Thoracic aorta (tissue), 2 donors: Measurements from ENCODE around the gene FHIT. TPM values are rescaled to one million over a fixed set of nuclear protein-coding genes. Genes with fewer than 3 reads are reported as not detected.

Experiments
- ATAC-seq: fragments of 150-250 bp; one replicate; pipeline ENCODE4 v1.8.0; 2017; ENCODE audit warnings: low read depth; ENCODE audit not compliant: insufficient number of reproducible peaks, low FRiP score
- DNase-seq: peaks from one replicate; pipeline ENCODE4 v3.0.0-alpha.2; 2020; ENCODE audit warnings: low spot score
- H3K27ac ChIP-seq, 2 donors: fragments of 200-600 bp; sonication (generic); 1 replicate in 1 of 2; 2 replicates in 1 of 2; pipeline ENCODE4 v1.5.1; 2016; ENCODE audit warnings: mild to moderate bottlenecking in 2 of 2, moderate library complexity in 2 of 2
- H3K27me3 ChIP-seq: fragments of 200-600 bp; sonication (generic); replicated peaks from 2 replicates; pipeline ENCODE4 v1.6.0; 2016; ENCODE audit warnings: mild to moderate bottlenecking; ENCODE audit not compliant: insufficient read depth
- H3K36me3 ChIP-seq: fragments of 200-600 bp; sonication (generic); one replicate; pipeline ENCODE4 v1.5.1; 2016
- H3K4me1 ChIP-seq, 2 donors: fragments of 200-600 bp; sonication (generic); 1 replicate in 1 of 2; 2 replicates in 1 of 2; pipeline versions ENCODE4 v1.5.1 to v1.6.0; 2016; ENCODE audit warnings: low read depth in 2 of 2, mild to moderate bottlenecking in 1 of 2; ENCODE audit not compliant: control insufficient read depth in 1 of 2
- H3K4me3 ChIP-seq: fragments of 200-600 bp; sonication (generic); 2 replicates; pipeline ENCODE4 v1.5.1; 2016; ENCODE audit warnings: mild to moderate bottlenecking
- H3K9me3 ChIP-seq: fragments of 200-600 bp; sonication (generic); 2 replicates; pipeline ENCODE4 v1.5.1; 2016
- total RNA-seq, 2 donors: library from RNA; depleted of rRNA; stranded (reverse); fragments of >200 nt; gene quantifications; one replicate each; pipeline versions ENCODE4 v1.1.0 to v1.2.3, GENCODE V29; 2016
- TF ChIP-seq, protein P1 (sequence below): fragments of 200-600 bp; sonication (generic); IDR thresholded peaks from one replicate; pipeline ENCODE4 v1.5.1; 2019; ENCODE audit warnings: antibody characterized with exemption

The FHIT gene
- total RNA-seq, 2 donors from 2014 or later: 2.0 to 2.3 TPM

DNA sequence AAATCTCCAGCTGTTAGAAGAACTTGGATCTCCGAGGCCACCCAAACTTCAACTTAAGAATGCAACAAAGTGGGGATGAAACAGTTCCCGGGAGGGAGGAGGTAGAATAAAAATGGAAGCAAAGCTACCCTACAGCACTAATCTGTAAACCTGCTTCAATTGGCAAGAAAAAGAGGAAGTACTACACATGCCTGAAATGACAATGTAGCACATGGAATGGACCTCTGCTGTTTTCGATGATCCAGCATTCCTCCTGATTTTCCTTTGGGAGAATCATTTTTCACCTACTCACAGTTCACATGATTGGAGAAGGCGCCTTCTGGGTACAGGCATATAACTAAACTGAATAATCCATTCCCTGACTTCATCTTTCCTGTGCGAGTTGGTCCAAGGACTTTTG is 1081.5 kb downstream of the FHIT start:
- no peak overlapping the region for H3K27ac ChIP-seq
- H3K27me3 ChIP-seq: no peaks in the 10 kb centered on the region
- no peaks in the 10 kb centered on the region for H3K9me3 ChIP-seq
- ATAC-seq: no peak
- TF ChIP-seq, protein P1, sequence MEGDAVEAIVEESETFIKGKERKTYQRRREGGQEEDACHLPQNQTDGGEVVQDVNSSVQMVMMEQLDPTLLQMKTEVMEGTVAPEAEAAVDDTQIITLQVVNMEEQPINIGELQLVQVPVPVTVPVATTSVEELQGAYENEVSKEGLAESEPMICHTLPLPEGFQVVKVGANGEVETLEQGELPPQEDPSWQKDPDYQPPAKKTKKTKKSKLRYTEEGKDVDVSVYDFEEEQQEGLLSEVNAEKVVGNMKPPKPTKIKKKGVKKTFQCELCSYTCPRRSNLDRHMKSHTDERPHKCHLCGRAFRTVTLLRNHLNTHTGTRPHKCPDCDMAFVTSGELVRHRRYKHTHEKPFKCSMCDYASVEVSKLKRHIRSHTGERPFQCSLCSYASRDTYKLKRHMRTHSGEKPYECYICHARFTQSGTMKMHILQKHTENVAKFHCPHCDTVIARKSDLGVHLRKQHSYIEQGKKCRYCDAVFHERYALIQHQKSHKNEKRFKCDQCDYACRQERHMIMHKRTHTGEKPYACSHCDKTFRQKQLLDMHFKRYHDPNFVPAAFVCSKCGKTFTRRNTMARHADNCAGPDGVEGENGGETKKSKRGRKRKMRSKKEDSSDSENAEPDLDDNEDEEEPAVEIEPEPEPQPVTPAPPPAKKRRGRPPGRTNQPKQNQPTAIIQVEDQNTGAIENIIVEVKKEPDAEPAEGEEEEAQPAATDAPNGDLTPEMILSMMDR: no peak
- no peak for DNase-seq
- no peaks in the 10 kb centered on the region for H3K36me3 ChIP-seq
- no peak overlapping the region for H3K4me3 ChIP-seq
- no peaks in the 10 kb centered on the region for H3K4me1 ChIP-seq

DNA sequence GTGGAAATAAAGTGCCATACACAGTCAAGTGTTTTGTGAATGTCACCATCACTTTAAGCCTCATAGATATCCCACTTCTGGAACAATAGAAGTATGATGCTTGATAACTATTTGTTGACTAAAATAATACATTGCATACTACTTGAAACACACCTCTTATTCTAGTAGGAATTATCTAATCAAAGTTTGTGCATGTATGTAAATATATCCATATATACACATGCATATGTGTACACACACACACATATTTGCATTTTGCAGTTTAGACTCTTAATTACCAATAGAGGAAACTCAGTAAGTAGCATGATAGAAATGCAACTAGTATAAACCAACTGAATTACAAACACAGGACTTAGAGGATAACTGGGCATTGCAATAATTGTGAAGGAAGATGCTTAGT is 1084.1 kb downstream of the FHIT start:
- H3K4me3 ChIP-seq: no peak overlapping the region
- TF ChIP-seq, protein P1: no peak
- no peaks in the 10 kb centered on the region for H3K36me3 ChIP-seq
- H3K27me3 ChIP-seq: no peaks in the 10 kb centered on the region
- DNase-seq (no peak), ATAC-seq (no peak)
- H3K4me1 ChIP-seq: no peaks in the 10 kb centered on the region
- no peaks in the 10 kb centered on the region for H3K9me3 ChIP-seq
- no peak overlapping the region for H3K27ac ChIP-seq

DNA sequence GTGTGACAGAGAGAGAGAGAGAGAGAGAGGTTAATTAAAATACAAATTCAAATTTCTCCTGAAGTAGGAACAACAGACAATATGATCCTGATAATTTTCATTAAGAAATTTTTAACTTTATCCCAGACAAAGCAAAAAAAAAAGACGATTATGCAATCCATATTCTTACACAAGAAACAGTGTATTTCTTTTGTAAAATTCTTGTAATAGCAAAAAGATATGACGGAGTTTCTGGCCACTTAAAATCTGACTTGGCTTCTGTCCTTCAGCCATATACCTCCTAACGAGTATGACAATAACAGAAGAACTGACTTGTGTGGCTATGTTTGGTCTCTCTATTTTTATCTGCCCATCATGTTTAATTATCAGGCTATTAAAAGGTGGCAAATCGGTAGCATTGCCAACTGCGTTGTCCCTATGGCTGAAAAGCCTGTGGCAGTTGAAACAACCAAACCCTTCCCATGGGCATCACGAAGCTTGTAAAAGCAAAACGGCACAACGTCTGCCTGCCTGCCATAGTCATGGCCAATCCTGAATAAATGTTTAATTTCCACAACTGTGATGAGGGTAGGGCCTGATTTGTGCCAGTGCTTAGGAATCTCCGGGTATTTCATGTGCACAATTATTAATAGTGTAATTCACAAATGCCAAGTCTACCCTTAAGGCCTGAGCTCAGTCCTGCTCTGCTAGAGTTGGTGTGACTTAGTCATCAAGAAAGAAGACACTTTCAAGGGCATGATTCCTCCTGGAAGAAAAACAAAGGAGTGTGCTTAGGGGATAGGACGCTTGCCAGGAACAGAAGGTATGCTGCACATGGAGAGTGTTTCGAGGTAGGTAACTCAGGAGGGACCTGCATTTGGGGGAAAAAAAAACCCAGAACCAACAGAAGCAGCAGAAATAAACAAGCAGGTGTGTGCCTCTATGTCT is 1090.2 kb downstream of the FHIT start:
- H3K27me3 ChIP-seq: no peaks in the 10 kb centered on the region
- H3K4me3 ChIP-seq: no peak overlapping the region
- no peaks in the 10 kb centered on the region for H3K4me1 ChIP-seq
- TF ChIP-seq, protein P1: no peak
- no peaks in the 10 kb centered on the region for H3K9me3 ChIP-seq
- H3K27ac ChIP-seq: no peak overlapping the region
- no peak for DNase-seq
- no peaks in the 10 kb centered on the region for H3K36me3 ChIP-seq
- no peak for ATAC-seq

DNA sequence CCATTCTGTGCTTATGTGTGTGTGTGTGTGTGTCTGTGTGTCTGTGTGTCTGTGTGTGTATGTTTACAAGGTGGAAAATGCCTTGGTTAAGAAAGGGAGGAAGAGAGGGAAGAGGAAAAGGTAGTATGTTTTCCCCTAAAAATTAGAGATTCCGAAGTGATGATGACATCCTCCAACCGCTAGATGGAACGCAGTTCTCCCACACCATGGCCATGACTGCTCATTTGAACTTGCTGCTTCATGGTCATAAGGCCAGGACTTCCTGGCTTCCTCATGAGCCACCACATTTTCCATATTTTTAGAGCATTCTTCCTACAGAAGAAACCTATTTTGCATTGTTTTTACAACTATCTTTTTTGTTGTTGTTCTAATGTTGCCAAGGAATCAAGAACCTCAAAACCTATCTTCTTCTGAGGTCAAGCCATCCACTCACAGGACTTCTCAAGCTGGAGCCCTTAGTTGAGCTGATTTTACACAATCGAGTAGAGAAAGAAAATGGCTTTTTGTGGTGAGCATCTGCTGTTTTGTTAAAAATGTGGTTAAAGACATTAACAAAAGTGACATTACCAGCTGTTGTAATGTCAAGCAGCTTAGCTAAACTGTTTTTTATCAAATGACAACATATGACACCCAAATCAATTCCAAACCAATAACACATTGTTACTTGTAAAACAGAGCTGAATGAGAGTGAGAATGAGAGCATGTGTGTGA is 1091.0 kb downstream of the FHIT start:
- Histone ChIP-seq H3K36me3 (no peaks in the 10 kb centered on the region), H3K4me3 (no peak overlapping the region), H3K27me3 (no peaks in the 10 kb centered on the region), H3K4me1 (no peaks in the 10 kb centered on the region), H3K9me3 (no peaks in the 10 kb centered on the region), H3K27ac (no peak overlapping the region)
- DNase-seq (no peak), ATAC-seq (no peak)
- TF ChIP-seq, protein P1: no peak

DNA sequence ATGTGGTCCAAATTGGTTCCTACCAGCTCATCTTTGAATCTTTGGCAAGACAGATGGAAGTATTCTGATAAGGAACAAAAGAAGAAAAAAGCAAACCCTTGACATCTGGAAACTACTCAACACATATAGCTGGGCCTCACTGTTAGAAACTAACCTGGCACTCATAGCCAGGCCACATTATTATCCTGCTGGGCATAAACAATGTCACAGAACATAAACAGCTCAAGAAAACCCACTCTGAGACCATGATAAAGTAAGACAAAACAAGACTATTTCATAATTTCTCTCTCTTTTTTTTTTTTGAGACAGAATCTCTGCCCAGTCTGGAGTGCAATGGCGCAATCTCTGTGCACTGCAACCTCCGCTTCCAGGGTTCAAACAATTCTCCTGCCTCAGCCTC is 1093.2 kb downstream of the FHIT start:
- DNase-seq (no peak), ATAC-seq (no peak)
- TF ChIP-seq, protein P1: no peak
- H3K4me1 ChIP-seq: no peaks in the 10 kb centered on the region
- no peaks in the 10 kb centered on the region for H3K36me3 ChIP-seq
- H3K9me3 ChIP-seq: no peaks in the 10 kb centered on the region
- no peak overlapping the region for H3K4me3 ChIP-seq
- H3K27me3 ChIP-seq: no peaks in the 10 kb centered on the region
- no peak overlapping the region for H3K27ac ChIP-seq
